HG03045 (cell line): ENCODE measurements around the gene FTSJ3.

Experiments used
- ATAC-seq: cut with Tn5 transposase; IDR thresholded peaks from one replicate; pipeline ENCODE4 v1.9.1; 2021; ENCODE audit warnings: mild to moderate bottlenecking, moderate library complexity; ENCODE audit not compliant: unreplicated experiment

FTSJ3 gene

GRCh38 chr17:63830904-63831491, 3.5 kb upstream of the FTSJ3 start:
- no peak for ATAC-seq

- no peak for ATAC-seq
Observed at GRCh38 chr17:63830278-63830677, 2.8 kb upstream of the FTSJ3 start.

GRCh38 chr17:63828936-63829335, 1.5 kb upstream of the FTSJ3 start:
- no peak for ATAC-seq

GRCh38 chr17:63827801-63828221, 348 bp upstream of the FTSJ3 start:
- no peak for ATAC-seq

GRCh38 chr17:63826468-63827001, 928 bp downstream of the FTSJ3 start:
- no peak for ATAC-seq

GRCh38 chr17:63824362-63824761, 3.1 kb downstream of the FTSJ3 start:
- ATAC-seq: no peak

- no peak for ATAC-seq
Observed at GRCh38 chr17:63823659-63824331, 3.7 kb downstream of the FTSJ3 start.

- no peak for ATAC-seq
Observed at GRCh38 chr17:63822537-63822936, 4.9 kb downstream of the FTSJ3 start.

GRCh38 chr17:63821804-63822203, 5.7 kb downstream of the FTSJ3 start:
- ATAC-seq: no peak

- ATAC-seq: no peak
Observed at GRCh38 chr17:63820963-63821561, 6.4 kb downstream of the FTSJ3 start.

- ATAC-seq: no peak
Observed at GRCh38 chr17:63819585-63820537, 7.6 kb downstream of the FTSJ3 start.

GRCh38 chr17:63819131-63819530, 8.3 kb downstream of the FTSJ3 start:
- ATAC-seq: no peak

GRCh38 chr17:63817736-63818385, 9.6 kb downstream of the FTSJ3 start:
- no peak for ATAC-seq

- no peak for ATAC-seq
Observed at GRCh38 chr17:63816669-63817068, 10.8 kb downstream of the FTSJ3 start.

- ATAC-seq: no peak
Observed at GRCh38 chr17:63816123-63816522, 11.3 kb downstream of the FTSJ3 start.

- ATAC-seq: no peak
Observed at GRCh38 chr17:63809970-63810369, 17.5 kb downstream of the FTSJ3 start.

GRCh38 chr17:63805591-63805990, 21.9 kb downstream of the FTSJ3 start:
- no peak for ATAC-seq

- no peak for ATAC-seq
Observed at GRCh38 chr17:63804328-63804727, 23.1 kb downstream of the FTSJ3 start.

GRCh38 chr17:63800783-63801182, 26.7 kb downstream of the FTSJ3 start:
- no peak for ATAC-seq

- ATAC-seq: no peak
Observed at GRCh38 chr17:63798572-63799106, 28.8 kb downstream of the FTSJ3 start.
